GM18861 (cell line): ENCODE measurements around the gene CASTOR1.
A peak's percentile ranks its signal among the peaks of the same experiment; 100 is the strongest.

Source experiments
- ATAC-seq: cut with Tn5 transposase; IDR thresholded peaks from one replicate; pipeline ENCODE4 v1.9.1; 2021; ENCODE audit not compliant: unreplicated experiment

CASTOR1 gene

DNA sequence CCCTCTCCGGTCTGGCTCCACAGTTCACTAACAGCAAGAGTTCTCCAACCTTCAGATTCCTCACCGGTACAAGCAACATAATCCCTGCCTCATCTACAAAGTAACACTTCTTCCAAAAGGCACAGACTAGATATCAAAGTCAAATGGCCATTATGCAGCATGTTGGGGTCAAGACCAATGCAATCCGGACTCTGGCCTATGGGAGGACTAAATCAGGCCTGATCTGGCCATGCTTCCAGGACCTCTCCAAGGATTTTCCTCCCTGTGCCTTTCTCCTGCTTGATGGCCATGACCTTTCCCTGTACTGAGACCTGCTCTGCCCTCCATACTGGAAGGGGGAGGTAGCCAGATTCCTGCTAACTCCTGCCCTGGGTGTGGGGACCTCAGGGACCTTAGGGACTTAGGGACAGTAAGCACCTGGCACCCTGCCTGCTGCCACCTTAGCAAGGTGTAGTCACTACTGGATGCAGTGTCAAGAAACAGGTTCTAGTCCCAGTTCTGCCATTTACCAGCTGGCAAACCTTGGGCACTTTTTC is 30.8 kb upstream of the CASTOR1 start:
- no peak for ATAC-seq

GRCh38 chr22:30318799-30319419 is 29.6 kb upstream of the CASTOR1 start:
- ATAC-seq: no peak

DNA sequence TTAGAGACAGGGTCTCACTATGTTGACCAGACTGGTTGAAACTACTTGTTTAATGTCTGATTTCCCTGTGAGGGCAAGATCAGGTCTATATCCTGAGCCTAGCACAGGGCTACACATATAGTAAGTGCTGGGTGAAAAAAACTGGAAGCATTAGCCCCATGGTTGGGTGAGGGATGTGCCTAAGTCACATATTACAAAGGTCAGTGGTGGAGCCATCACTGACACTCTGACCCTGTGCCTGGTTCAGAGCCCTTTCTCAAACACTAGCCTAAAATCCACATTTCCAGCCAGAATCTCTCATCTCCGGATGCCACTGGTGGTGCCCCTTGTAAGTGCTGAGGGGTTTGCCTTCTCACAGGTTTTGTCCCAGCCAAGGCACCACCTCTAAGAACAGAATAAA is 28.5 kb upstream of the CASTOR1 start:
- ATAC-seq: no peak

- no peak for ATAC-seq
Observed at GRCh38 chr22:30315962-30316576, 26.8 kb upstream of the CASTOR1 start.

DNA sequence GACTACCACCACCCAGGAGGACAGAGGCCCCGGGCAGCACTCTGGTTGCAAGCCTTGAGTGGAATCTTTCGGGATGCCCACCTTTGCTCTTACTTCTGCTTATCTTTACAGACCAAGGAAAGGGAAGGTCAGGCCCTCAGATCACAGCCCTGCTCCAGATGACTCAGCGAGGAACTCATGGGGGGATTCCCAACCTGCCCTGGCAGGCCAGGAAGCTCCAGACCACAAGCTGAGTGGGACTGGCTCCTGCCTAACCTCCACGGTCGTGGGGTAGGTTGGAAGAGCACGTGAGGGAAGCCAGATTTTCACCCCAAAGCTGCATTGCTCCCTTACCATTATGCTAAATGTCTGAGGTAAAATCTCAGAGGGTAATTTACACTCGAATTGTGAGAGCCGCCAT is 25.6 kb upstream of the CASTOR1 start:
- no peak for ATAC-seq

- no peak for ATAC-seq
Observed at GRCh38 chr22:30313527-30314363, 24.4 kb upstream of the CASTOR1 start.

DNA sequence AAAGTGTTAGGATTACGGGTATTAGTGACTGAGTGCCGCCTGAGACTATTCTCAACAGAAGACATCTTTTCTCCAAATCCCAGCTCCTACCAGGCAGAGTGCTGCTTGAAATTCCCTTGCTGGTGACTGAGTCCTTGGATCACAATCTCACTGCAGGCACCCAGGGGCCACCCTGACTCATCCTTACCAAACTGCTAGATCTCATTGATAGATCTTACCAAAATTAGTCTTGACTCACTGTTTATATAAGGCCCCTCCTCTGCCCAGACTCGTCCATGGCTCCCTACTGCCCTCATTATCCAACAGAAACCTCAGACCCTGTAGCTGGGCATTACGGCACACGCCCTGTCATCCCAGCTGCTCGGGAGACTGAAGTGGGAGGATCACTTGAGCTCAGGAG is 22.7 kb upstream of the CASTOR1 start:
- no peak for ATAC-seq

DNA sequence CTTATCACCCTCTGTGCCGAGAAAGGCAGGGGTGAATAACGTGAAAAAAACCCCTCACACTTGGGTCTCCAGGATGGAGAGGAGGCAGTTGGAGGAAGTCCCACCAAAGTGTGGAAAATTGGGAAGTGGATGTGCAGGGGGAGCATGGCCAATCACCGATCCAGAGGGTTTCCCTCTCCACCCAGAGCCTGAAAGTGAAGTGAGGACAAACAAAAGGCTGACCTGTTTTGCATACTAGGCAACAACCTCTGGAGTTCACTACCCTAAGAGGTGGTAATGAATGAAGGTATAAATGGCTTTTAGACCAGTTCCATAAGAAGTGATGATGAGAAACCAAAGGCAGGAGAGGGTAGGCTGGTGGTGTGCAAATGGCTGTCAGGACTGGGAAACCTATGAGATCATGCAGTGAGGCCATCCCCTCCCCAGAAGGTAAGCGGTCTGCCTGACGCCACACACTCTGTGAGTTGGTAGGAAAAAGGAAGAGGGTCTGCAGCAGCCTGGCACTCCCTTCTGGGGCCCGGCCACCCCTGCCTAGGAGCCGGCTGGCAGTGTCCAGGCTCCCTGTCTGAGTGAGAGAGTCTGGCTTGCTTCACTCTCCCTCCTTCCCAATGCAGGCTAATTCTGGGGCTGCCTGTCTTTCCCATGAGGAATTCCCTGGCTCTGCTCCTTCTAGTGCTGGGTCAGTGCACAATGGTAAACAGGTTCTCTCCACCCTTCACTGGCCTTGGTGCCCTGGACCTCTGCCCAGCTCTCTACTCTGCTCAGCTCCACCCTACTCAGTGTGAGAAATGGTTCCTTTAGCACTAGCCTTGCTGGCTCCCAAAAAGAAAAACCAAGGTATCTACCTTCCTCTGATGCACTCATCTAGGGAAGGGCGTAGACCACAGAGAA is 21.8 kb upstream of the CASTOR1 start:
- no peak for ATAC-seq

- no peak for ATAC-seq
Observed at GRCh38 chr22:30309951-30310741, 20.8 kb upstream of the CASTOR1 start.

DNA sequence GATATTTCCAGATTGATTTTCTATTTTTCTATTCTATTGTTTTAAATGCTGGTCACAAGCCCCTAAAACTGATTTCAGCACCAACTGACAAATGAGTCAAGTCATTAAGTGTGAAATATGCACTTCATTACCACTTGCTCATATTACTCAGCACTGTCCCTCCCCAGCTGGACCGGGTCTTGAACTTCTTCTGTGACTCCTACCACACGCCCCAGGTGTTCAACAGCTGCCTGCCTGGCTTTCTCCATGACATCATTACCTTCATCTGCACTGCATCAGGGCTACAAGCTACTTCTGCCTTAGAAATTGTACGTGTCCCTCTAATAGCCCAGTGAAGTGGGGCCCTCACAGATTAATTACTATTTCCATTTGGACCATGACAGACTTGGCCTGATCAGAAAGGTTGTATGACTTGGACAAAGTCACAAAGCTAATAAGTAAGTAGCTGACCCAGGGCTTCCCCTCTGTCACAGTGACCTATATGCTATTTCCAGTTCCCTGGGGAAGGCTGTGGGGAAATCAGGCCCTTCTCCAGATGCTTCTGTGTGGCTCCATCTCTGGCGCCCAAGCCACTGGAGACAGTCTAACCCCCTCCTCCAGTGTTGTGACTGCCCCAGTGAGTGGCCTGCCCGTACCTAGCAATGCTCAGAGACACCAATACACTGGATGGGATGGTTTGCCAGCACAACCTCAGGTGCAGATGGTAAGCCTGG is 19.4 kb upstream of the CASTOR1 start:
- ATAC-seq: no peak

- ATAC-seq: no peak
Observed at GRCh38 chr22:30308093-30308492, 18.8 kb upstream of the CASTOR1 start.

DNA sequence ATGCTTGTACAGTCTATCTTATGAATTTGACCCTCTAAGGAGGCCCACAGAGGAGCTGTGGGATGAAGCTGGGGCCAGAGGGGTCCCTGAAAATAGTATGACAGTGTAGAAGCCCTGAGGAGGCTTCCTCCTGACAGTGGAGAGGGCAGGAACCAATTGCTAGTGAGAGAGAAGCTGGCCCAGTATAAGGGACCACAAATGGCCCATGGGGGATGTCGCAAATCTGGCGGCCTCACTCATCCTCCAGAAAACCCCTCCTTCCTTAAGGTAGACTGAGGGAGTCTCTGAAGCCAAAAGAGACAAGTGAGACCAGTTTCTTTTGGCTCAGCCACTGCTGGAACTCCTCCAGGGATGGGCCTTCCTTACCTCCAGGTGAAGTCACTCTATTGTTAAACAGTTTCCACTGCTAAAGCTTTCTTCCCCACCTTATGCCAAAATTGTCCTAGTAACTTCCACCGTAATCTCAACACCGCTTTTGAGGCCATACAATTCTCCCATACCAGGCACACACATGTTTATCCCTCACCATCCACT is 17.8 kb upstream of the CASTOR1 start:
- no peak for ATAC-seq

DNA sequence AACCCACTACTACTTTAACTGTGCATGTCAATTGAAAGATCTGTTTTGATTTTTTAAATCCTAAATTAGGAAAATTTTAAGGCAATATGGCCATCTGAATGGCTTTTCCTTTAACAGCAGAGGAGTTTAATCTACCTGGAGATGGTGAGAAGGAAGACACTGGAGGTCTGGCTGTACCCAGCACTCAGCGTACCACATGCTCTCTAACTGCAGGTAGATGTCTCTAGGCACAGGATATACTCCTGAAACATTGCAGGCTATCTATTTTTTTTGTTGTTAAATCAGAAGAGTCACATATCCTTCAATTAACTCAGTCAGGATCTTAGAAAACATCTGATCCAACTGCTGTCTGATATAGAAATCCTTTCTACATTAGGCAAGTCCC is 17.3 kb upstream of the CASTOR1 start:
- no peak for ATAC-seq

GRCh38 chr22:30305906-30306626 is 16.8 kb upstream of the CASTOR1 start:
- ATAC-seq: no peak

DNA sequence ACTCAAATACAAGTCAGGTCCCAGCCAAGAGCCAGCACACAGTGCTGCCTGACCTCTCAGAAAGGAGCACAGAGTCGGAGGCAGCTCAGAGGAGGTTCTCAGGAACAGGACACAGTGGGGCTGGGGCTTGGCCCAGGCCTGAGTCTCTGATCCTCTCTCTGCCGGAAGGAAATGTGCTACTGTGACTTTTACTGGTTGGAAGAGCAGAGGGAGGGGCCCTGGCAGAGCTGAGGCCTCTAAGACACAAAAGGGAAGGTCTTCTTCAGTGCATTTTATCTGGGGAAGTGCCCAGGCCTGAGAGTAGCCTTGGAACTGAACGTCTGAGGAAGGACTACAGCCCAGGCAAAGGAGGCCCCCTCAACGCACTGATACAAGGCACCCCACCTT is 16.2 kb upstream of the CASTOR1 start:
- peak; percentile 27 for ATAC-seq

GRCh38 chr22:30304495-30305244 is 15.4 kb upstream of the CASTOR1 start:
- no peak for ATAC-seq

DNA sequence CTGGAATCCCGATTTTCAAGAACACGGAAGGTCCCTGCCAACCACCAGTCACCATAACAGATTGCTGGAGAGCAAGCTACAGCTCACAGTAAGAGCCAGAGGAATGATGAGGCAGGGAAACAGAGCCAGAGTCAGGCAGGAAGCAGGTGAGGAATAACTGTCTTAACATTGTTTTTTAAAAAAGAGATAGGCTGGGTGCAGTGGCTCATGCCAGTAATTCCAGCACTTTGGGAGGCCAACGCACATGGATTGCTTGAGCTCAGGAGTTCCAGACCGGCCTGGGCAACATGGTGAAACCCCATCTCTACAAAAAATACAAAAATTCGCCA is 13.5 kb upstream of the CASTOR1 start:
- ATAC-seq: no peak
